Motor neuron (in vitro differentiated cells): Measurements from ENCODE around the gene ITPRIP. TPM values are rescaled to one million over a fixed set of nuclear protein-coding genes. Genes with fewer than 3 reads are reported as not detected.

Experiments
- ATAC-seq, 8 experiments: fragments of 200-7000 bp; cut with Tn5 transposase; replicated peaks in 6 of 8; 2 replicates each; pipeline ENCODE4 v1.8.0; 2021; ENCODE audit warnings: mild to moderate bottlenecking in 8 of 8, moderate library complexity in 8 of 8
- H3K27ac ChIP-seq, 2 donors: fragments of 250-450 bp; sonication (Bioruptor Pico); 2 replicates each; pipeline ENCODE4 v1.9.0; 2021; ENCODE audit warnings: antibody characterized with exemption in 2 of 2, mild to moderate bottlenecking in 2 of 2, moderate library complexity in 1 of 2
- H3K4me1 ChIP-seq, 2 donors: fragments of 250-450 bp; sonication (Bioruptor Pico); replicated peaks in 1 of 2; 2 replicates each; pipeline ENCODE4 v1.6.1; 2021; ENCODE audit warnings: antibody characterized with exemption in 2 of 2, mild to moderate bottlenecking in 2 of 2, moderate library complexity in 1 of 2
- H3K4me3 ChIP-seq, 5 donors: fragments of 250-450 bp; sonication (Bioruptor Pico); 2 replicates each; pipeline ENCODE4 v1.9.0; 2021; ENCODE audit warnings: antibody characterized with exemption in 5 of 5, mild to moderate bottlenecking in 5 of 5, moderate library complexity in 4 of 5
- WGBS, 10 experiments: fragments of 450-650 bp; shearing (Covaris generic); methylation state at CpG; one replicate each; pipeline ENCODE4 v1.0.0; 2022; 5-methylcytosine and 5-hydroxymethylcytosine counted together
- in situ Hi-C, 9 experiments: fragments of 400-800 bp; cut with MboI; loops; one replicate each; pipeline ENCODE4 v1.15.0; 2021; ENCODE audit warnings: low sequenced_read_pairs in 9 of 9, low pct_unique_long_range_greater_than_20kb in 2 of 9; ENCODE audit not compliant: unreplicated experiment in 9 of 9
- total RNA-seq, 8 experiments: library from RNA; unstranded; fragments of 300-600 nt; gene quantifications; 2 replicates each; pipeline versions ENCODE4 v1.2.3 to v1.2.4, GENCODE V29; 2022

ITPRIP gene
- total RNA-seq, 8 experiments from 2014 or later: 5.4 to 17.7 (median 8.6) TPM

- Histone ChIP-seq H3K27ac (no peak overlapping the region), H3K4me3 (no peak overlapping the region), H3K4me1 (peaks cover 30 to 73% of the 10 kb centered on the region in 2 donors)
- peak in 1 of 8 experiments; percentile 13 for ATAC-seq
- 100% methylated on average over 1 to 3 of the region's 6 CpGs; no CpG with 5 or more reads in 4 of the 10 experiments for WGBS, 10 experiments
- in situ Hi-C loops: no loop called here
Measured at GRCh38 chr10:104321226-104321625, 17.0 kb downstream of the ITPRIP start.

GRCh38 chr10:104318810-104319741 is 19.2 kb downstream of the ITPRIP start:
- H3K27ac ChIP-seq: no peak overlapping the region
- ATAC-seq: peak in 7 of 8 experiments; percentile 0 to 66 (median 55)
- 60 to 100% (median 80%) methylated on average over 1 to 14 of the region's 19 CpGs; no CpG with 5 or more reads in 3 of the 10 experiments for WGBS, 10 experiments
- peaks cover 26 to 63% of the 10 kb centered on the region in 2 donors for H3K4me1 ChIP-seq
- in situ Hi-C loops: no loop called here
- H3K4me3 ChIP-seq: no peak overlapping the region

DNA sequence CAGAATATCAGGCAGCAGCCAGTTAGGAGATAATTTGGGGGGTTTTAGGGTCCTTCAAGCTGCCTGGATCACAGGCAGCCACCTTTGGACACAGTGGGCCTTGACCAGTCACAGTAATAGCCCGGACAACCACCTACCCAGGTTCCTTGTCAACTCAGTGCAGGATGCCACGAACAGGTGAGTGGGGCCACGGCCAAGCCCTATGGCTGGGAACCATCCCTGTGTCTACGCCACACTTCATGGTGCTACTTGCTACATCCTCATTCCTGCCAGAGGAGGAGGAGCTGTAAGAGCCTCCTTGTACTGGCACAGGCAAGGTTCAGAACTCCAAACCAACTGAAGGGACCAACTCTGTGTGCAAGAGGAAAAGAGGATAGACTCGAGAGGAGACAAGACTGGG is 19.9 kb downstream of the ITPRIP start:
- Histone ChIP-seq H3K4me3 (no peak overlapping the region), H3K4me1 (peaks cover 26 to 60% of the 10 kb centered on the region in 2 donors), H3K27ac (no peak overlapping the region)
- 83 to 100% (median 88%) methylated on average over 1 to 4 of the region's 5 CpGs; no CpG with 5 or more reads in 5 of the 10 experiments for WGBS, 10 experiments
- in situ Hi-C loops: no loop called here
- no peak for ATAC-seq

DNA sequence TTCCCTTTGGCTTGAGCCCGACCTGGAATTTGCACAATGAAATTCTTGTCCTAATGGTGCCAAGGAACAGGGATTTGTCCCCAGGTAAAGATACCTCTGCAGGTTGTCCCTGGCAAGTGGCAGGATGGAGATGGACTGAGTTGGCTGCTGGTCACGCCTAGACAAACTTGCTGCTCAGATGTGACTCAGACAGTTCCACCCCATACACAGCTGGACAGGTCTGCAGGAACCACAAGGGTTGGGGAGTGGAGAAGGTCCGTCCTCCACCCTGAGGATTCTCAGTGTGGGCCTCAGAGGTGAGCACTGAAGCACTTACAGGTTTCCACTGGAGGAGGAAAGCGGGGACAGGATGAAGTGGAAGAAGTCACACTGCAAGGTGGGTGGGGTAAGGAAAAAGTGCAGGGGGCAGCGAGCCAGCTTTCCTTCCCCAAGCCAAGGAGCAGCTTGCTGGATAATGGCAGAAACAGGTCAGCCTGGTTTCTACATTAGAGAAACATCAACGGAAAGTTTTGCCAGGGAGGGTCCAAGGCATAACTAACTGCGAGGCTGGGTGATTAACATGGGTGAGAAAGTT is 20.5 kb downstream of the ITPRIP start:
- in situ Hi-C loops: no loop called here
- H3K27ac ChIP-seq: no peak overlapping the region
- ATAC-seq: peak in 3 of 8 experiments; percentile 28 to 62 (median 30)
- H3K4me1 ChIP-seq: peaks cover 26 to 58% of the 10 kb centered on the region in 2 donors
- WGBS, 10 experiments: 20 to 89% (median 27%) methylated on average over 2 to 4 of the region's 7 CpGs; no CpG with 5 or more reads in 6 of the 10 experiments
- H3K4me3 ChIP-seq: no peak overlapping the region

- in situ Hi-C loops: no loop called here
- Histone ChIP-seq H3K27ac (no peak overlapping the region), H3K4me3 (no peak overlapping the region), H3K4me1 (peaks cover 24 to 54% of the 10 kb centered on the region in 2 donors)
- ATAC-seq: peak; percentile 13 to 82 (median 44)
- 0 to 80% (median 32%) methylated on average over 1 to 6 of the region's 6 CpGs for WGBS, 10 experiments
Measured at GRCh38 chr10:104317269-104317710, 21.0 kb downstream of the ITPRIP start.

- in situ Hi-C loops: no loop called here
- Histone ChIP-seq H3K4me3 (no peak overlapping the region), H3K4me1 (peaks cover 16 to 51% of the 10 kb centered on the region in 2 donors), H3K27ac (no peak overlapping the region)
- 0 to 100% (median 82%) methylated on average over 1 to 6 of the region's 9 CpGs; no CpG with 5 or more reads in 2 of the 10 experiments for WGBS, 10 experiments
- ATAC-seq: no peak
Measured at GRCh38 chr10:104316321-104317099, 21.8 kb downstream of the ITPRIP start.

DNA sequence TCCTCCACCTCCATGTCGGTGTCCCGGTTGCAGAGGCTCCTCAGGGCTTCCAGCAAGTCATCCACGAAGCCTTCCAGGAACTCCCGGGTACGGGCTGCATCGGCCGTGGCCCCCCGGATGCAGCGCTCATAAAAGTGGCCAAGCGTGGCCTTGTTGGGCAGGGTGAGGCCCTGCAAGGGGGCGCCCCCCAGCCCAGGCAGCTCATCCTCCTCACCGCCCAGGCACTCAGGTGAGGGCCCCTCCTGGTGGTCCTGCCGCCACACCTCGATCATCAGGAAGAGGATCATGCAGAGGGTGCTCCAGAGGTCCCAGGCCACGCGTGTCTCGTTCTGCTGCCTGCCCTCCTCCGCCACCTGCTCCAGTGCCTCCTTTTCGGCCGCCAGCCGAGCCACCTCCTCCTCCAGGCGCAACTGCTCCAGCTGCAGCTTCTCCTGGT is 22.8 kb downstream of the ITPRIP start:
- no peak overlapping the region for H3K4me3 ChIP-seq
- in situ Hi-C loops: no loop called here
- H3K4me1 ChIP-seq: peaks cover 14 to 41% of the 10 kb centered on the region in 2 donors
- 97 to 100% (median 100%) methylated on average over 2 to 5 of the region's 22 CpGs; no CpG with 5 or more reads in 7 of the 10 experiments for WGBS, 10 experiments
- H3K27ac ChIP-seq: no peak overlapping the region
- no peak for ATAC-seq

- WGBS, 10 experiments: 90 to 100% (median 95%) methylated on average over 2 to 14 of the region's 43 CpGs; no CpG with 5 or more reads in 4 of the 10 experiments
- no peak overlapping the region for H3K4me3 ChIP-seq
- peaks cover 10 to 35% of the 10 kb centered on the region in 2 donors for H3K4me1 ChIP-seq
- no peak overlapping the region for H3K27ac ChIP-seq
- in situ Hi-C loops: no loop called here
- no peak for ATAC-seq
Measured at GRCh38 chr10:104314591-104315485, 23.4 kb downstream of the ITPRIP start.

- Histone ChIP-seq H3K4me3 (no peak overlapping the region), H3K4me1 (peaks cover 10 to 15% of the 10 kb centered on the region in 2 donors), H3K27ac (no peak overlapping the region)
- ATAC-seq: no peak
- in situ Hi-C loops: no loop called here
- 82 to 100% (median 90%) methylated on average over 1 to 5 of the region's 5 CpGs; no CpG with 5 or more reads in 5 of the 10 experiments for WGBS, 10 experiments
Measured at GRCh38 chr10:104311184-104311720, 27.0 kb downstream of the ITPRIP start.

DNA sequence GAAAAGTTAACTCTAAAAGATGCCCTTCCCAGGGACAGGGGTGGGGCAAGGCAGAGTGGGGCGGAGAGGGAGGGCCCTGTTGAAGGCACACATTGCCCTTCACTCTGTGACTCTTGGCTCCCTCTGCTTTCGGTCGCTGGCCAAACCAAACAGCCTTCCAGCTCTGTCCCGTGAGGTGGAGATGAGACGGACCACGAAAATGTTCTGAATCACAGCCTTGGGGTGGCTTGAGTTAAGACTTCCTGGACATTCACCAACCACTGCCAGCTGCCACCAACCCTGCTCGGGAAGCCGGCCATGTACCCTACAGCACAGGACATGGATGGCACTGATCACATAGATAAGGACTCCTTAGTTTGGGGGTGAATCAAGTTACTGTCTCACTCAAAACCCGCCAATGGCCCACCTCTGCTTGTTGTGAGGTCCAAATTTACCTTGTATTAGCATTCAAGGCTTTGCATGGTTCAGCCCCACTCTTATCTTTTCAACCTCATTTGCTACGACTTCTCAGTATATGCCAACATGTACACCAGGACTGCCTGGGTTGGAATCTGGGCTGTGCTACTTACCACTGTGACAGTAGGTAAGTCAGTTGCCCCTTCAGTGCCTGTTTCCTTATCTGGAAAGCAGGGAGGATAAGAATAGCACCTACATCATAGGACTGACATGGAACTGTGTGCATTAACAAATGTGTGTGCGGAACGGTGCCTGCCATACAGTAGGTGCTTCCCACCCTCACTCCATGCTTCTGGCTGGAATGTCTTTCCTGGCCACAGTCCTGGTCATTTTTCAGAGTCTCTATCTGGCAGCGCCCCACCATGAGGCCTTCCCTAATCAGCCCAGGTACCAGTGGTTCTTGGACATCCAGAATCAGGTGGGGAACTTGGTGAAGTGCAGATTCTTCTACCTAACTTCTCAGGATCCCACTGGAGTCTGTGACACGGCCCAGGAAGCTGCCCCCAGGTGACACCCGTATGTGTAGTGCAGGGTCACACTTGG is 28.0 kb downstream of the ITPRIP start:
- in situ Hi-C loops: no loop called here
- peak in 2 of 8 experiments; percentile 45 to 57 for ATAC-seq
- Histone ChIP-seq H3K4me1 (peaks cover 16 to 23% of the 10 kb centered on the region in 2 donors), H3K27ac (no peak overlapping the region), H3K4me3 (no peak overlapping the region)
- 10 to 100% (median 91%) methylated on average over 2 to 9 of the region's 15 CpGs; no CpG with 5 or more reads in 2 of the 10 experiments for WGBS, 10 experiments

DNA sequence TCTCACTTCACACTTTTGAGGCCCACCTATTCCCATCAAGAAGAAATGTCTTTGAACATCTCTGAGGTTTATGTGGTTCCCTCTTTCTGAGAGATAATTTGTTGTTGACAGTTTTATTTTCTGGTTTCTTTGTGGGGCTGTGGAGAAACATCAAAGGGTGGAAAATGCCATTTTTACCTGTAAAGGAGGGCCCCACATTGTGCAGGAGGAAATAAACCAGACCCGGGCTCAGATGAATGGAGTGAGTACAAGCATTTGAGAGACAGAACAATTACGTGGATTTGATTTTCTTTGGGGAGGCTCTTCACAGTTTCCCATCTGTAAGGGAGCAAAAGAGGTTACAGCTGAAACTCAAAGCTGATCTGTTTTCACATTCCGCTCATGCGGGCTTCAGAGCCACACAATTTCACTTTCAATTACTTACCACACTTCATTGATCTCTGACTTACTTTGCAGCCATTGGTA is 29.8 kb downstream of the ITPRIP start:
- ATAC-seq: no peak
- Histone ChIP-seq H3K4me1 (peaks cover 16 to 23% of the 10 kb centered on the region in 2 donors), H3K27ac (no peak overlapping the region), H3K4me3 (no peak overlapping the region)
- WGBS, 10 experiments: 62 to 100% (median 84%) methylated on average over 1 to 4 of the region's 4 CpGs; no CpG with 5 or more reads in 1 of the 10 experiments
- in situ Hi-C loops: no loop called here
